ENCODE data around the gene PTPRN2.

DNA sequence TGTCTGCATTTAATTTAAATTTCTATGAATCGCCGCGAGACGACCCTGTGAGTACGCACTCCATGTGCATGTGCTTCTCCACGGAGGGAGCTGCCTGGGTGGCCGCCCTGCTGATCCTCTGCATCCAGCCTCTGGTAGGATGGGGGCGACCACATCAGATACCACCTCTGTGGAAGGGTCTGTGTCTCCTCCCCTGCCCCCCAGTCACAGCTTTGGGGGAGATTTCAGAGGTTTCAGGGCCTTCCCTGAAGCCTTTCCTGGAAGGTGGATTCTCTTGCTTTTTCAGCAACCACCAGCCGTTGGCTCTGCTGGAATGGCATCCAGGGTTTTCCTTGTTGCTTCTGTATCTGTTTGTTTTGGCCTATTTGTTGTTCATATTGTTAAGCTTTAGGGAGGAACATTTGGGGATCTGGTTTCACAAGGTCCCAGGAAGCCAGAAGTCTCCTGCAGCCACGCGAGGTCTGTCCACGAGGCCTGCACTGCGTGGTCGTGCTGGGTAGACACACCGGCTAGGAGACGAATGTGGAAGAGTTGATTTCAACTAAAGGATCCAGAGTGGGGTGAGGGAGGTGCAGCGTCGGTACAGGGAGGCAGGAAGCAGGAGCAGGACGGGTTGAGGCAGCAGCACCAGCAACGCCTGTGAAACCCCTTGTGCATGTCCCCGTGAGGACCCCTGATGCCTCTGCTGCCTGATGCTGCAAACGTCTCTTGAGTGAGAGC, 329.1 kb downstream of the PTPRN2 start:
- TF ChIP-seq, protein P1, sequence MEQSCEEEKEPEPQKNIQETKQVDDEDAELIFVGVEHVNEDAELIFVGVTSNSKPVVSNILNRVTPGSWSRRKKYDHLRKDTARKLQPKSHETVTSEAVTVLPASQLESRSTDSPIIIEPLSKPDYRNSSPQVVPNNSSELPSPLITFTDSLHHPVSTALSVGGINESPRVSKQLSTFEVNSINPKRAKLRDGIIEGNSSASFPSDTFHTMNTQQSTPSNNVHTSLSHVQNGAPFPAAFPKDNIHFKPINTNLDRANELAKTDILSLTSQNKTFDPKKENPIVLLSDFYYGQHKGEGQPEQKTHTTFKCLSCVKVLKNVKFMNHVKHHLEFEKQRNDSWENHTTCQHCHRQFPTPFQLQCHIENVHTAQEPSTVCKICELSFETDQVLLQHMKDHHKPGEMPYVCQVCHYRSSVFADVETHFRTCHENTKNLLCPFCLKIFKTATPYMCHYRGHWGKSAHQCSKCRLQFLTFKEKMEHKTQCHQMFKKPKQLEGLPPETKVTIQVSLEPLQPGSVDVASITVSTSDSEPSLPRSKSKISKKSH (CRISPR knock-in tag; IDR thresholded peaks at IDR 0.05) = no peak
- TF ChIP-seq ZNF696 (CRISPR knock-in tag; conservative IDR thresholded peaks at IDR 0.05) (no peak), HMG20B (CRISPR knock-in tag; IDR thresholded peaks at IDR 0.05) (no peak), NFYB (IDR thresholded peaks at IDR 0.05; ENCODE audit: extremely low read depth, insufficient read length) (no peak)
